Lower leg skin (tissue), 4 donors: ENCODE results near the gene VEGFC. TPM values are rescaled to one million over a fixed set of nuclear protein-coding genes. Genes with fewer than 3 reads are reported as not detected.

Experiments
- DNase-seq, 2 donors: peaks; one replicate each; pipeline ENCODE4 v3.0.0-alpha.2; 2019; ENCODE audit warnings: low spot score in 2 of 2
- H3K4me3 ChIP-seq: fragments of 200-600 bp; sonication (generic); 2 replicates; pipeline ENCODE4 v1.5.1; 2017; ENCODE audit warnings: mild to moderate bottlenecking, low read depth; ENCODE audit not compliant: poor library complexity, severe bottlenecking
- CTCF ChIP-seq, 3 donors: fragments of 450-650 bp; IDR thresholded peaks; one replicate each; pipeline ENCODE4 v1.5.1; 2016; ENCODE audit warnings: antibody characterized with exemption in 3 of 3, mild to moderate bottlenecking in 3 of 3, moderate library complexity in 2 of 3
- POLR2A ChIP-seq, 2 donors: fragments of 450-650 bp; IDR thresholded peaks; one replicate each; pipeline ENCODE4 v1.6.1; 2016 to 2017; ENCODE audit warnings: antibody characterized with exemption in 2 of 2, mild to moderate bottlenecking in 1 of 2, moderate library complexity in 1 of 2
- WGBS, 2 donors: methylation state at CpG; one replicate each; pipeline ENCODE4 v1.1.5; 2018; 5-methylcytosine and 5-hydroxymethylcytosine counted together
- intact Hi-C: fragments of 100-400 bp; cut with DNase I; formaldehyde crosslinking; loops from one replicate; pipeline ENCODE4 v1.15.0; 2023; ENCODE audit warnings: low total_unique reads
- total RNA-seq, 4 donors: library from RNA; depleted of rRNA; stranded (reverse); fragments of >200 nt; gene quantifications; one replicate each; pipeline ENCODE4 v1.1.0, GENCODE V29; 2016

VEGFC gene
- total RNA-seq, 4 donors from 2014 or later, result 1.4 to 6.1 (median 3.2) TPM

- no peak overlapping the region for H3K4me3 ChIP-seq
- DNase-seq, result no peak
- TF ChIP-seq POLR2A (IDR thresholded peaks at IDR 0.05) (no peak), CTCF (IDR thresholded peaks at IDR 0.05) (no peak)
- intact Hi-C loops, result no loop called here
- WGBS, 2 donors, result 72 to 77% methylated on average over 2 of the region's 2 CpGs
Measured at GRCh38 chr4:176735300-176735699, 57.4 kb downstream of the VEGFC start.

GRCh38 chr4:176734461-176734860 is 58.3 kb downstream of the VEGFC start:
- WGBS, 2 donors, result 64 to 71% methylated on average over 4 of the region's 4 CpGs
- no peak for DNase-seq
- TF ChIP-seq CTCF (IDR thresholded peaks at IDR 0.05) (no peak), POLR2A (IDR thresholded peaks at IDR 0.05) (no peak)
- no peak overlapping the region for H3K4me3 ChIP-seq
- intact Hi-C loops, result no loop called here

- no peak for TF ChIP-seq POLR2A (IDR thresholded peaks at IDR 0.05)
- TF ChIP-seq CTCF (IDR thresholded peaks at IDR 0.05), result no peak
- no peak overlapping the region for H3K4me3 ChIP-seq
- DNase-seq, result no peak
- intact Hi-C loops, result loop anchor here (2.0 kb wide), 1 partner anchor 65 kb away; no protein-coding TSS in a partner anchor
- WGBS, 2 donors, result 78 to 79% methylated on average over 3 of the region's 3 CpGs
Measured at GRCh38 chr4:176729489-176729888, 63.2 kb downstream of the VEGFC start.

GRCh38 chr4:176726803-176727202 is 65.9 kb downstream of the VEGFC start:
- no peak for TF ChIP-seq POLR2A (IDR thresholded peaks at IDR 0.05)
- TF ChIP-seq CTCF (IDR thresholded peaks at IDR 0.05), result no peak
- no peak for DNase-seq
- no peak overlapping the region for H3K4me3 ChIP-seq
- 60 to 70% methylated on average over 8 of the region's 8 CpGs for WGBS, 2 donors
- intact Hi-C loops, result no loop called here

- DNase-seq, result no peak
- 88 to 93% methylated on average over 3 of the region's 3 CpGs for WGBS, 2 donors
- intact Hi-C loops, result no loop called here
- no peak for TF ChIP-seq CTCF (IDR thresholded peaks at IDR 0.05)
- no peak for TF ChIP-seq POLR2A (IDR thresholded peaks at IDR 0.05)
- H3K4me3 ChIP-seq, result no peak overlapping the region
Measured at GRCh38 chr4:176721459-176721858, 71.3 kb downstream of the VEGFC start.

- no peak for DNase-seq
- TF ChIP-seq POLR2A (IDR thresholded peaks at IDR 0.05) (no peak), CTCF (IDR thresholded peaks at IDR 0.05) (no peak)
- H3K4me3 ChIP-seq, result no peak overlapping the region
- 54 to 59% methylated on average over 1 of the region's 1 CpG for WGBS, 2 donors
- intact Hi-C loops, result no loop called here
Measured at GRCh38 chr4:176718881-176719280, 73.8 kb downstream of the VEGFC start.
